Measurements from ENCODE around the gene UGGT2.

GRCh38 chr13:95842898-95843297 is 210.3 kb downstream of the UGGT2 start:
- TF ChIP-seq CTCF (IDR thresholded peaks at IDR 0.05) = no peak
- no peak for TF ChIP-seq POLR2A (IDR thresholded peaks at IDR 0.05)
